Fibroblast of peridontal ligament (primary cell): Measurements from ENCODE around the gene IMMP2L.

ENCODE experiments used
- DNase-seq: peaks from one replicate; pipeline ENCODE4 v3.0.0-alpha.2; 2010; ENCODE audit errors: extremely low read depth

The IMMP2L gene

DNA sequence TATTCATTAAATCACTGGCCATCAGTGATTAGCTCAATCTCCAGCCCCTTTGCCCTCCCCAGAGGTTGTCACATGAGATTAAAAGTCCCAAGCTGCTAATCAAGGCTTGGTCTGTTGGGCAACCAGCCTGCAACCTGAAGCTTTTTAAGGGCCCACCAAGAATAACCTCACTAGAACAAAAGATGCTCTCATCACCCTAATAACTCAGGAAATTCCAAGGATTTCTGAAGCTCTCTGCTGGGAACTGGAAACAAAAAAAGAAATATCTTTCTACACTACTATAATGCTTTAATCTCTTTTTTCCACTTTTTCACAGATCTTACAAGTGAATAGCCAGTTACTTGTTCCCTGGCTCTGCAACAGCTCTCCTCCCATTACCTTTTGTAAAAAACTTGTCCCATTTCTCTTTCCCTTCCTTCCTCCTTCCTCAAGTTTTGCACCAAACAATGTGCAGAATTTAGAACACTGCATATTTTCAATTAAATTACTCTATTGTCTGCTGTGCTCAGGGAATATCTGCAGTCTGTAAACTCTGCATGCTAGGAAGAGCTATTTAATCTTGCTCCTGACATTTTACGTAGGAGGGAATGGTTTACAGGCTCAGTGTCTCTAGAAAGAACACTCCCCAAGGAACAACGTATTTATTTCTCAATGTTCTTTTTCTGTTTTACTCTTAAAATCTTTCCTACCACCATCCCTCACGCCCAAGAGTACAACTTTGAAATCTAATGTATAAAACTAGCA is 169.1 kb downstream of the IMMP2L start:
- DNase-seq: peak; percentile 23

GRCh38 chr7:111392294-111392693 is 170.0 kb downstream of the IMMP2L start:
- DNase-seq: no peak

GRCh38 chr7:111390000-111390399 is 172.3 kb downstream of the IMMP2L start:
- DNase-seq: no peak

GRCh38 chr7:111388912-111389311 is 173.4 kb downstream of the IMMP2L start:
- DNase-seq: no peak

- DNase-seq: no peak
Measured at GRCh38 chr7:111388016-111388415, 174.3 kb downstream of the IMMP2L start.

GRCh38 chr7:111384065-111384891 is 178.0 kb downstream of the IMMP2L start:
- DNase-seq: peak; percentile 61

DNA sequence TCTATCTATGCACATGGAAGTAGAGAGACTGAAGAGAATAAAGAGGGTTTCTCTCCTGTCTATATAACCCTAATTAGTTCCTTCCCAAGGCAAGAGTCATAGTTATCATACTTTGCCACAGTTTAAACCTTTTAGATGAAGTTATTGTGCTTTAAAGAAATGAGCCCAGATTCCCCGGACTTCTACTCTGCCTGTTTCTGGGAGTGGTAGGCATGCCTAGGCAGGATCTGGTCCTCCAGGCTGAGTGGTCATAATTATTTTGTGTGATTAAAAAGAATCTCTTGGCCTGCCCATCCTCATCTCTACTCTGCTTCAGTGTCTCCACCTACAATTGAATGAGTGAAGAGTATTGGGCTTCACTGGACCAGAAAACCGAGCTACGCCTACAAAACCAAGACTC is 179.2 kb downstream of the IMMP2L start:
- DNase-seq: no peak

- no peak for DNase-seq
Measured at GRCh38 chr7:111381590-111381989, 180.7 kb downstream of the IMMP2L start.

DNA sequence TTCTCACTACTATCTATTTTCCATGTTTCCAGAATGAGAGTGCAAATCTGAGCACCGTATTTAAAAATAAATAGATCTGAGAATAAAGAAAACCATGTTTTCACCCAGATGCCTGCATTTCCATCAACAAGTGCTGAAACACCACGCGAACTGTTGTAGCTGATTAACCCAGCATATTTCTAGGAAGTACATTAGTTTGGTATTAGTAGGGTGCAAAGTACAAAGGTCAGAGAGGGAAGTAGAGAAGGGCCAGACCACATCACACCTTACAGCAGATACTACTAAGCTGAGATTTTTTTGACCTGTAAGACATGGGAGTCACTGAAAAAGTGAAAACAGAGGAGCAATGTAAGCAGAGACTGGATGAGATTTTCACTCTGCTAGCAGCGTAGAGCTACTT is 181.3 kb downstream of the IMMP2L start:
- no peak for DNase-seq

- DNase-seq: no peak
Measured at GRCh38 chr7:111374027-111374426, 188.3 kb downstream of the IMMP2L start.

GRCh38 chr7:111371437-111371836 is 190.9 kb downstream of the IMMP2L start:
- no peak for DNase-seq

DNA sequence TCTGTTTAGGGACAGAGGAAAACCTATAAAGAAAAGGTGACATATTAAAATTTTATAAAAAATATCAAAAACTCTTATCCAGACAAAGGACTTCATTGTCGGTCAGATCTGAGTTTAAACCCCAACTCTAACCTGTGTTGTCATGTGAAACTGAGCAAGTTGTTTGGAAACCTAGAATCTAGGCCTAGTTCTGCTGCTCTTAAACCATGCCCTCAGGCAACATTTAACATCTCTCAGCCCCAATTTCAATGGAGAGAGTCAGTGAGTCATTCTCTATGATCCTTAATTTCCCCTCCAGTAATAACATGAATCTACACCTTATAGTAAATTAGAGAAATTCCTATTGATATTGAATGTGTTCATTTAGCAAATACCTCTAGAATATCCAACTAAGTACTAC is 192.3 kb downstream of the IMMP2L start:
- no peak for DNase-seq

DNA sequence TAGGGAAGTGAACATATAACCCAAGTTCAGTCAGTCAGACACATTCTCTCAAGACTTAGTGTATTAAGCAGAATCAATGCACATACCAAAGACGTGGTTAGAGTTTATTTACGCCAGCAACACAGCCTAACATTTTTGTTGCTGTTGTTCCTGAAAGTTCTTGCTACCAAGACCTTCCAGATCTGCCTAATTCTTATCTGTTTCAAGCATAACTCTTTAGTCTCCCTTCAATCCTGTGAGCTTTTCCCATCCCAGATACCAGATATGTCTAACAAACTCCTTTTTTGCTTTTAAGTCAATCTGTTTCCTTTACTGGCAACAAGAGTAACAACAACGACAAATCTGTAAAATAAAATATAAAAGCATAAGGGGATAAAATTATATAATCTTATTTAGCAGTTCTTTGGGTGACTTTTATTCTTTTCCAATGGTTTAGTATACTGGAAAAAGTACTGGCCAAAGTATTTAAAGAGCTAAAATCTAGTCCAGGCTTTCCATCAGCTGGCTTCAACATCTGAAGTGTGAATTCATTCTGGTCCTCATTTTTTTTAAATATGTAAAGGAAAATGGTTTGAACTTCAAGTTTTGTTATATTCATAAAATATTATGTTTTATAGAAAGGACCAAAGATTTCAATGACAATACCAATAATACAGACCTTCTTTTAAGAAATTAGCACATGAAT is 193.8 kb downstream of the IMMP2L start:
- DNase-seq: no peak

DNA sequence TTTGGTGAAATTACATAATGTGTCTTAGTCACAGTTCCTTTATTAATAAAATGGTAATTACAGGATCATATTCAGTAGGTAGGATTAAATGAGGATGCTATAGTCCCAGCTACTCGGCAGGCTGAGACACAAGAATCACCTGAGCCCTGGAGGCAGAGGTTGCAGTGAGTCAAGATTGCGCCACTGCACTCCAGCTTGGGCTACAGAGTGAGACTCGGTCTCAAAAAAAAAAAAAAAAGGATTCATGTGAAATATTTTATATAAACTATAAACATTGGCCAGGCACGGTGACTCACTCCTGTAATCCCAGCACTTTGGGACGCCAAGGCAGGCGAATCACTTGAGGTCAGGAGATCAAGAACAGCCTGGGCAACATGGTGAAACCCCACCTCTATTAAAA is 197.9 kb downstream of the IMMP2L start:
- peak; percentile 66 for DNase-seq

DNA sequence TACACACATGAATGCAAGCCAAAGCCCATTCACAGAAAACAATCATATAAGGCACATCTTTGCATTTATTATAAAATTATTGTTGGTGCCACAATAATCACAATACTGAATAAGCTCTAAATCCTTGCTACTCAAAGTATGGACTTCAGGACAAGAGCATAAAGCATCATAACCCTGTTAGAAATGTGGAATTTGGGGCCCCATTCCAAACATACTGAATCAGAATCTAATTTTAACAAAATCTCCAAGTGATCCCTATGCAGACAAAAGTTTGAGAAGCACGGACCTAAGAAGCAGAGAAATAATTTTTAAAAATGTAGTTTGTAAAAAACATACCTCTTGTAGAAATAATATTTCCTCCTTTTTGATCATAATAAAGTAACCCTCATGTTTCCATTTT is 199.2 kb downstream of the IMMP2L start:
- DNase-seq: peak; percentile 71

DNA sequence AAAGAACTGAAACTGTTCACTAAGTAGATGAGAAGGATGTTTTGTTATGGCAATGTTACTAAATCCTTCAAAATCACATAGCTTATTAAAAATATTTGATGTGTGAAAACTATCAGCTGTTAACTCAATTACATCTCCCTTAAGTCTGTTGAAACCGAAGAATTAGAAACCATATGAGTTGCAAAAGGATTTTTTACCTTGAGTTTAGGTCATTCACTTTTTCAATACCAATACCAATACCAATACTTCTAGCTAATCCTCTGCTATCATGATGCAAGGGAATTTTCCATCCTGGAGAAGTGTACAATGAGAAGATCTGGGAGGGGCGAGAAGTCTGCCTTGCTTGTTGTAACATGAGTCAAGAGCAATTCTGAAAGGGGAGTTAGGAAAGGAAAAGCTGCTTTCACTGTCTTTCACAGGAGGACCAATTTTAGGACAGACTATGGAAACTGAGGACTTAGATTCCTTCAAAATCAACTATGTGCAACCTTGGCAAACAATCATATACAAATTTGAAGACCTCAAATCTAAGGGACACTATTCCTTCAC is 199.7 kb downstream of the IMMP2L start:
- peak; percentile 78 for DNase-seq

- DNase-seq: no peak
Measured at GRCh38 chr7:111358915-111359314, 203.4 kb downstream of the IMMP2L start.

GRCh38 chr7:111357691-111358090 is 204.6 kb downstream of the IMMP2L start:
- peak; percentile 65 for DNase-seq

DNA sequence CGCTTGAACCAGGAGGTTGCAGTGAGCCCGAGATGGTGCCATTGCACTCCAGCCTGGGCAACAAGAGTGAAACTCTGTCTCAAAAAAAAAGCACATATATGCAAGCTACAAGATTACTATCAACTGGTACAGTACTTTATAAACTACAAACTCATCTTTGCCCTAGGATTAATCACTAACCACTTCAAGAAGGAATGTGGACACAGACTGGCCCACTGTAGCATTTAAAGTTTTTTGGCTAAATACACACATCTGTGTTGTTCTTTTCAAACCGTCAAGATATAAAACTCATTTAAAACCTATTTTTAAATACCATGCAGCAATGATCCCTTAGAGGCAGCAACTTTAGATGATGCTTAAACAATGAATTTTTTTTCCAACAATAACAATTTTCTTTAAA is 205.4 kb downstream of the IMMP2L start:
- DNase-seq: peak; percentile 37

DNA sequence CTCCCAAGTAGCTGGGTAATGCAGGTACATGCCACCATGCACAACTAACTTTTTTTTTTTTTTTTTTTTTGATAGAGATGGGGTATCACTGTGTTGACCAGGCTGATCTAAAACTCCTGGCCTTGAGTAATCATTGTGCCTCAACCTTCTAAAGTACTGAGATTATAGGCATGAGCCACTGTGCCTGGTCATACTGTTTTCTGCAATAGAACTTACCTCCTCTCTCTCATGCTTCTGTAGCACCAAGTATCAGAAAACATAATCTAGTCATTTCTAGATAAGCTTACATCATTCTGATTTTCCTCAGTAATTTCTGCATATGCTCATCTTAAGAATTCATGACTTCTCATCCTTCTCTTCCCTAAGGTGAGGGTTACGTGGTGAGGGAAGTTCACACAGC is 210.0 kb downstream of the IMMP2L start:
- no peak for DNase-seq

GRCh38 chr7:111346219-111346618 is 216.1 kb downstream of the IMMP2L start:
- DNase-seq: peak; percentile 5

GRCh38 chr7:111343017-111343416 is 219.3 kb downstream of the IMMP2L start:
- no peak for DNase-seq
